Measurements from ENCODE around the gene TRAPPC12. TPM values are rescaled to one million over a fixed set of nuclear protein-coding genes. Genes with fewer than 3 reads are reported as not detected.

TRAPPC12 gene
- total RNA-seq, 1 experiment from 2014 or later = 72.8 TPM

GRCh38 chr2:3428577-3428976 is 49.1 kb downstream of the TRAPPC12 start (continued):
- no peak for TF ChIP-seq AR (CRISPR knock-in tag; IDR thresholded peaks at IDR 0.05)

GRCh38 chr2:3429066-3429610 is 49.6 kb downstream of the TRAPPC12 start:
- POLR2A ChIA-PET = interaction anchor here (0.6 kb wide), 1 partner anchor 121 kb away, joined by 4 read pairs; no protein-coding TSS in a partner anchor
- H3K4me3 Mint-ChIP-seq = no peak overlapping the region
- H3K4me1 Mint-ChIP-seq = no peaks in the 10 kb centered on the region
- H3K9me3 Mint-ChIP-seq = no peaks in the 10 kb centered on the region
- CTCF ChIA-PET = interaction anchor here (2.8 kb wide), 1 partner anchor 15 kb away, joined by 9 read pairs; no protein-coding TSS in a partner anchor
- no peaks in the 10 kb centered on the region for H3K27me3 Mint-ChIP-seq (ENCODE audit: low read depth)
- no peak for TF ChIP-seq TEAD1 (CRISPR knock-in tag; IDR thresholded peaks at IDR 0.05)
- TF ChIP-seq ZNF232 (CRISPR knock-in tag; IDR thresholded peaks at IDR 0.05) = no peak
- TF ChIP-seq NR1H2 (CRISPR knock-in tag; IDR thresholded peaks at IDR 0.05) = no peak
- DNase-seq (ENCODE audit: low spot score) = no peak
- H3K36me3 Mint-ChIP-seq = peaks cover 29% of the 10 kb centered on the region
- no peak overlapping the region for H3K27ac Mint-ChIP-seq
- ATAC-seq = no peak

GRCh38 chr2:3430172-3430571 is 50.7 kb downstream of the TRAPPC12 start:
- H3K9me3 Mint-ChIP-seq = no peaks in the 10 kb centered on the region
- CTCF ChIA-PET = interaction anchor here (2.8 kb wide), 1 partner anchor 14 kb away, joined by 9 read pairs; no protein-coding TSS in a partner anchor
- TF ChIP-seq AR (CRISPR knock-in tag; IDR thresholded peaks at IDR 0.05) (no peak), ZNF423 (CRISPR knock-in tag; IDR thresholded peaks at IDR 0.05) (no peak), ZSCAN18 (CRISPR knock-in tag; IDR thresholded peaks at IDR 0.05) (no peak), HMGA2 (CRISPR knock-in tag; IDR thresholded peaks at IDR 0.05) (no peak), ZNF317 (CRISPR knock-in tag; IDR thresholded peaks at IDR 0.05; ENCODE audit: borderline replicate concordance, low read depth) (no peak)
- peaks cover 22% of the 10 kb centered on the region for H3K36me3 Mint-ChIP-seq
- H3K4me3 Mint-ChIP-seq = no peak overlapping the region
- ATAC-seq (no peak), DNase-seq (ENCODE audit: low spot score) (no peak)
- no peak overlapping the region for H3K27ac Mint-ChIP-seq
- H3K4me1 Mint-ChIP-seq = no peaks in the 10 kb centered on the region
- POLR2A ChIA-PET = no interaction called here
- H3K27me3 Mint-ChIP-seq (ENCODE audit: low read depth) = no peaks in the 10 kb centered on the region

- Mint-ChIP-seq H3K27ac (no peak overlapping the region), H3K4me3 (no peak overlapping the region), H3K36me3 (peaks cover 18% of the 10 kb centered on the region), H3K27me3 (ENCODE audit: low read depth) (no peaks in the 10 kb centered on the region), H3K4me1 (0 out of 2 replicates have a peak, but pooled peaks cover 3% of the 10 kb centered on the region), H3K9me3 (no peaks in the 10 kb centered on the region)
- POLR2A ChIA-PET = no interaction called here
- DNase-seq (ENCODE audit: low spot score) (no peak), ATAC-seq (no peak)
- CTCF ChIA-PET = interaction anchor here (2.8 kb wide), 1 partner anchor 13 kb away, joined by 9 read pairs; no protein-coding TSS in a partner anchor
- TF ChIP-seq ZNF138 (CRISPR knock-in tag; conservative IDR thresholded peaks at IDR 0.05) (no peak), MAX (CRISPR knock-in tag; IDR thresholded peaks at IDR 0.05) (no peak), PRRX2 (CRISPR knock-in tag; IDR thresholded peaks at IDR 0.05) (no peak), GABPB1 (CRISPR knock-in tag; IDR thresholded peaks at IDR 0.05) (no peak), ZNF416 (CRISPR knock-in tag; IDR thresholded peaks at IDR 0.05) (no peak), NR2C2 (CRISPR knock-in tag; IDR thresholded peaks at IDR 0.05) (no peak), CREB1 (CRISPR knock-in tag; IDR thresholded peaks at IDR 0.05) (no peak), ZBTB43 (CRISPR knock-in tag; IDR thresholded peaks at IDR 0.05) (no peak), NFYB (CRISPR knock-in tag; conservative IDR thresholded peaks at IDR 0.05; ENCODE audit: low read depth) (no peak), ELF4 (CRISPR knock-in tag; IDR thresholded peaks at IDR 0.05; ENCODE audit: low read depth) (no peak), TEAD4 (CRISPR knock-in tag; IDR thresholded peaks at IDR 0.05) (no peak)
These were observed 51.4 kb downstream of the TRAPPC12 start for GRCh38 chr2:3430740-3431490.
